ENCODE measurements around the gene PRICKLE2.

- TF ChIP-seq, protein P1, sequence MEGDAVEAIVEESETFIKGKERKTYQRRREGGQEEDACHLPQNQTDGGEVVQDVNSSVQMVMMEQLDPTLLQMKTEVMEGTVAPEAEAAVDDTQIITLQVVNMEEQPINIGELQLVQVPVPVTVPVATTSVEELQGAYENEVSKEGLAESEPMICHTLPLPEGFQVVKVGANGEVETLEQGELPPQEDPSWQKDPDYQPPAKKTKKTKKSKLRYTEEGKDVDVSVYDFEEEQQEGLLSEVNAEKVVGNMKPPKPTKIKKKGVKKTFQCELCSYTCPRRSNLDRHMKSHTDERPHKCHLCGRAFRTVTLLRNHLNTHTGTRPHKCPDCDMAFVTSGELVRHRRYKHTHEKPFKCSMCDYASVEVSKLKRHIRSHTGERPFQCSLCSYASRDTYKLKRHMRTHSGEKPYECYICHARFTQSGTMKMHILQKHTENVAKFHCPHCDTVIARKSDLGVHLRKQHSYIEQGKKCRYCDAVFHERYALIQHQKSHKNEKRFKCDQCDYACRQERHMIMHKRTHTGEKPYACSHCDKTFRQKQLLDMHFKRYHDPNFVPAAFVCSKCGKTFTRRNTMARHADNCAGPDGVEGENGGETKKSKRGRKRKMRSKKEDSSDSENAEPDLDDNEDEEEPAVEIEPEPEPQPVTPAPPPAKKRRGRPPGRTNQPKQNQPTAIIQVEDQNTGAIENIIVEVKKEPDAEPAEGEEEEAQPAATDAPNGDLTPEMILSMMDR (IDR thresholded peaks at IDR 0.05) = no peak
- no peak for TF ChIP-seq POLR2A (IDR thresholded peaks at IDR 0.05)
Measured at GRCh38 chr3:64235605-64236004, 10.3 kb upstream of the PRICKLE2 start.
